HL-60 (cell line): Measurements from ENCODE around the gene TOX3.

ENCODE experiments used
- DNase-seq, 2 experiments: peaks; one replicate each; pipeline ENCODE4 v3.0.0-alpha.2; 2010 to 2020; ENCODE audit warnings: low read depth in 1 of 2, low spot score in 1 of 2
- H3K27ac ChIP-seq: fragments of 250-450 bp; sonication (Bioruptor Pico); replicated peaks from 2 replicates; pipeline ENCODE4 v1.5.1; 2020; ENCODE audit warnings: mild to moderate bottlenecking, moderate library complexity
- H3K27me3 ChIP-seq: fragments of 250-450 bp; sonication (Bioruptor Pico); 2 replicates; pipeline ENCODE4 v1.5.1; 2021; ENCODE audit warnings: mild to moderate bottlenecking, moderate library complexity; ENCODE audit not compliant: insufficient read depth, poor library complexity, severe bottlenecking
- H3K4me3 ChIP-seq: replicated peaks from 2 replicates; pipeline ENCODE4 v1.5.1; 2011; ENCODE audit warnings: mild to moderate bottlenecking, control low read depth, low read length; ENCODE audit not compliant: insufficient read depth
- CTCF ChIP-seq: IDR thresholded peaks from one replicate; pipeline ENCODE4 v1.5.1; 2011; ENCODE audit warnings: low read length, control low read depth, inconsistent platforms; ENCODE audit not compliant: insufficient read depth
- GABPA ChIP-seq: IDR thresholded peaks from 2 replicates; pipeline ENCODE4 v1.6.1; 2012; ENCODE audit warnings: low read depth
- POLR2AphosphoS5 ChIP-seq: IDR thresholded peaks from 2 replicates; pipeline ENCODE4 v1.6.1; 2012; ENCODE audit warnings: low read depth
- SPI1 ChIP-seq: IDR thresholded peaks from 2 replicates; pipeline ENCODE4 v1.6.1; 2012; ENCODE audit warnings: low read depth, mild to moderate bottlenecking, borderline replicate concordance
- TF ChIP-seq, protein P1 (sequence below): IDR thresholded peaks from 2 replicates; pipeline ENCODE4 v1.6.1; 2012; ENCODE audit warnings: low read depth; ENCODE audit not compliant: insufficient replicate concordance

TOX3 gene

GRCh38 chr16:52422307-52422706 is 124.6 kb downstream of the TOX3 start:
- Histone ChIP-seq H3K4me3 (no peak overlapping the region), H3K27me3 (no peaks in the 10 kb centered on the region), H3K27ac (no peak overlapping the region)
- TF ChIP-seq CTCF = no peak
- no peak for TF ChIP-seq SPI1
- TF ChIP-seq, protein P1, sequence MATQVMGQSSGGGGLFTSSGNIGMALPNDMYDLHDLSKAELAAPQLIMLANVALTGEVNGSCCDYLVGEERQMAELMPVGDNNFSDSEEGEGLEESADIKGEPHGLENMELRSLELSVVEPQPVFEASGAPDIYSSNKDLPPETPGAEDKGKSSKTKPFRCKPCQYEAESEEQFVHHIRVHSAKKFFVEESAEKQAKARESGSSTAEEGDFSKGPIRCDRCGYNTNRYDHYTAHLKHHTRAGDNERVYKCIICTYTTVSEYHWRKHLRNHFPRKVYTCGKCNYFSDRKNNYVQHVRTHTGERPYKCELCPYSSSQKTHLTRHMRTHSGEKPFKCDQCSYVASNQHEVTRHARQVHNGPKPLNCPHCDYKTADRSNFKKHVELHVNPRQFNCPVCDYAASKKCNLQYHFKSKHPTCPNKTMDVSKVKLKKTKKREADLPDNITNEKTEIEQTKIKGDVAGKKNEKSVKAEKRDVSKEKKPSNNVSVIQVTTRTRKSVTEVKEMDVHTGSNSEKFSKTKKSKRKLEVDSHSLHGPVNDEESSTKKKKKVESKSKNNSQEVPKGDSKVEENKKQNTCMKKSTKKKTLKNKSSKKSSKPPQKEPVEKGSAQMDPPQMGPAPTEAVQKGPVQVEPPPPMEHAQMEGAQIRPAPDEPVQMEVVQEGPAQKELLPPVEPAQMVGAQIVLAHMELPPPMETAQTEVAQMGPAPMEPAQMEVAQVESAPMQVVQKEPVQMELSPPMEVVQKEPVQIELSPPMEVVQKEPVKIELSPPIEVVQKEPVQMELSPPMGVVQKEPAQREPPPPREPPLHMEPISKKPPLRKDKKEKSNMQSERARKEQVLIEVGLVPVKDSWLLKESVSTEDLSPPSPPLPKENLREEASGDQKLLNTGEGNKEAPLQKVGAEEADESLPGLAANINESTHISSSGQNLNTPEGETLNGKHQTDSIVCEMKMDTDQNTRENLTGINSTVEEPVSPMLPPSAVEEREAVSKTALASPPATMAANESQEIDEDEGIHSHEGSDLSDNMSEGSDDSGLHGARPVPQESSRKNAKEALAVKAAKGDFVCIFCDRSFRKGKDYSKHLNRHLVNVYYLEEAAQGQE = no peak
- no peak for TF ChIP-seq GABPA
- TF ChIP-seq POLR2AphosphoS5 = no peak
- no peak for DNase-seq

DNA sequence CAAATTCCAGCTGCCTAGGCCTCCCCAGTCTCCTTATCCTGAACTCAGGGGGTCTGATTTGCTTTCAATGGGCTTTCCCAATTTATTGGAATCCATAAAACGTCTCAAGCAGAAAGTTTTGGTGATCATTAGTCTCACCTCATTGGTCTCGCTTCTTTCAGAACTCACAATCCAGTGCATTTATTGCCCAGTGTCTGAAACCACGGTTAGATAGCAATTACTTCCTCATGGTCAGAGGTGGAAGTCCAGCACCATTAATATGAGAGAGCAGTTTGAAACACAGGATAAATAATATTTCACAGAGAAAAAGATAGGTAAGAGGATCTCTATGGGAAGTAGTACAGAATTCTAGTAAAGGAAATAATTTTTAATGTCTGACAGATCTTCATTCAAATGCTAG is 128.7 kb downstream of the TOX3 start:
- TF ChIP-seq POLR2AphosphoS5 (no peak), SPI1 (no peak), CTCF (no peak), GABPA (no peak)
- TF ChIP-seq, protein P1 = no peak
- no peak overlapping the region for H3K27ac ChIP-seq
- DNase-seq = no peak
- no peaks in the 10 kb centered on the region for H3K27me3 ChIP-seq
- H3K4me3 ChIP-seq = no peak overlapping the region

DNA sequence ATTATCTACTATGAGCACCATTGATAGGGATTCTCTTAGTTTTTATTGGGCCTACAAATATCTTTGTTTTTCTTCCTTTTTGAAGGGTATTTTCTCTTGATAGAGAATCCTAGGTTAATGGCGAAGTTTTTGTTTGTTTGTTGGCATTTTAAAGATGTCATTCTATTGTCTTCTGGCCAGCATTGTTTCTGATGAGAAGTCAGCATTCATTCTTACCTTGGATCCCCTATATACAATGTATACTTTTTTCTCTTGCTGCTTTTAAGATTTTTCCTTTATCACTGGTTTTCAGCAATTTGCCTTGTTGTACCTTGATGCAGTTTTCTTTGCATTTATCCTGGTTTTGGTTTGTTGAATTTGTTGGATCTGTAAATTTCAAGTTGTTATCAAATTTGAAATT is 130.1 kb downstream of the TOX3 start:
- no peaks in the 10 kb centered on the region for H3K27me3 ChIP-seq
- no peak for DNase-seq
- no peak overlapping the region for H3K27ac ChIP-seq
- H3K4me3 ChIP-seq = no peak overlapping the region
- TF ChIP-seq POLR2AphosphoS5 = no peak
- no peak for TF ChIP-seq CTCF
- TF ChIP-seq SPI1 = no peak
- TF ChIP-seq, protein P1 = no peak
- no peak for TF ChIP-seq GABPA
